Sigmoid colon (tissue), 7 donors: ENCODE measurements around the gene CSF3. TPM values are rescaled to one million over a fixed set of nuclear protein-coding genes. Genes with fewer than 3 reads are reported as not detected.

ENCODE experiments used
- DNase-seq: peaks from one replicate; pipeline ENCODE4 v3.0.0-alpha.2; 2019
- H3K27ac ChIP-seq, 4 donors: fragments of 200-600 bp; sonication (generic); one replicate each; pipeline ENCODE4 v1.5.1; 2016 to 2019; ENCODE audit warnings: mild to moderate bottlenecking in 1 of 4
- H3K27me3 ChIP-seq, 3 donors: fragments of 200-600 bp; sonication (generic); one replicate each; pipeline ENCODE4 v1.5.1; 2019; ENCODE audit warnings: mild to moderate bottlenecking in 1 of 3
- H3K36me3 ChIP-seq, 4 donors: fragments of 200-600 bp; sonication (generic); one replicate each; pipeline ENCODE4 v1.5.1; 2016 to 2019
- H3K4me1 ChIP-seq, 4 donors: fragments of 200-600 bp; sonication (generic); one replicate each; pipeline ENCODE4 v1.5.1; 2017 to 2019
- H3K4me3 ChIP-seq, 4 donors: fragments of 200-600 bp; sonication (generic); one replicate each; pipeline ENCODE4 v1.5.1; 2017 to 2019; ENCODE audit warnings: mild to moderate bottlenecking in 2 of 4, moderate library complexity in 1 of 4
- H3K9me3 ChIP-seq, 4 donors: fragments of 200-600 bp in 3 of 4; sonication (generic) in 3 of 4; one replicate each; pipeline versions ENCODE4 v1.5.1 to v1.6.1; 2013 to 2019
- CTCF ChIP-seq, 4 experiments: fragments of 450-650 bp in 3 of 4; fragments of 200-600 bp in 1 of 4; IDR thresholded peaks; one replicate each; pipeline ENCODE4 v1.5.1; 2016 to 2019; ENCODE audit warnings: antibody characterized with exemption in 4 of 4, mild to moderate bottlenecking in 3 of 4, moderate library complexity in 2 of 4
- EP300 ChIP-seq, 4 donors: sonication (generic); formaldehyde crosslinking; IDR thresholded peaks; one replicate each; pipeline ENCODE4 v1.6.1; 2017; ENCODE audit warnings: antibody characterized with exemption in 4 of 4
- POLR2A ChIP-seq, 2 donors: fragments of 450-650 bp; IDR thresholded peaks; one replicate each; pipeline ENCODE4 v1.6.1; 2016; ENCODE audit warnings: antibody characterized with exemption in 2 of 2, mild to moderate bottlenecking in 2 of 2, moderate library complexity in 2 of 2
- POLR2AphosphoS5 ChIP-seq, 4 donors: sonication (generic); formaldehyde crosslinking; IDR thresholded peaks; one replicate each; pipeline ENCODE4 v1.6.1; 2017; ENCODE audit warnings: antibody characterized with exemption in 4 of 4
- WGBS, 2 donors: extraction: QIAGEN DNeasy Blood & Tissue Kit; methylation state at CpG; one replicate each; pipeline ENCODE4 v1.1.7; 2013; 5-methylcytosine and 5-hydroxymethylcytosine counted together
- intact Hi-C: fragments of 100-400 bp; cut with DNase I; formaldehyde crosslinking; loops from one replicate; pipeline ENCODE4 v1.15.1; 2023
- polyA plus RNA-seq, 3 donors: library from polyadenylated mRNA; stranded (reverse); fragments of 200-250 nt; gene quantifications; one replicate each; pipeline ENCODE4 v1.2.3, GENCODE V29; 2013
- total RNA-seq, 4 donors: library from RNA; depleted of rRNA; stranded (reverse); fragments of >200 nt; gene quantifications; one replicate each; pipeline ENCODE4 v1.1.0, GENCODE V29; 2016
- donor health status: healthy with polysubstance abuse.
- donor health status: Bipolar disorder and iron deficiency.
- donor health status: healthy.

Gene CSF3
- total and polyA plus RNA-seq, 7 donors, result 1.2 to 23.3 (median 3.1) TPM; not detected in 4

GRCh38 chr17:39970157-39970692, 45.0 kb upstream of the CSF3 start:
- 58 to 72% methylated on average over 7 of the region's 7 CpGs for WGBS, 2 donors
- H3K27ac ChIP-seq, result no peak overlapping the region
- DNase-seq, result no peak
- no peaks in the 10 kb centered on the region for H3K36me3 ChIP-seq
- H3K4me1 ChIP-seq, result no peaks in the 10 kb centered on the region
- H3K4me3 ChIP-seq, result no peak overlapping the region
- intact Hi-C loops, result loop anchor here (10.0 kb wide), 1 partner anchor 345 kb away; the partner anchor contains the start of gene PPP1R1B
- H3K27me3 ChIP-seq, result peaks cover 0 to 7% (median 0%) of the 10 kb centered on the region in 3 donors
- TF ChIP-seq EP300 (IDR thresholded peaks at IDR 0.05) (no peak), POLR2A (IDR thresholded peaks at IDR 0.05) (no peak), POLR2AphosphoS5 (IDR thresholded peaks at IDR 0.05) (no peak), CTCF (IDR thresholded peaks at IDR 0.05) (no peak)
- H3K9me3 ChIP-seq, result no peaks in the 10 kb centered on the region

DNA sequence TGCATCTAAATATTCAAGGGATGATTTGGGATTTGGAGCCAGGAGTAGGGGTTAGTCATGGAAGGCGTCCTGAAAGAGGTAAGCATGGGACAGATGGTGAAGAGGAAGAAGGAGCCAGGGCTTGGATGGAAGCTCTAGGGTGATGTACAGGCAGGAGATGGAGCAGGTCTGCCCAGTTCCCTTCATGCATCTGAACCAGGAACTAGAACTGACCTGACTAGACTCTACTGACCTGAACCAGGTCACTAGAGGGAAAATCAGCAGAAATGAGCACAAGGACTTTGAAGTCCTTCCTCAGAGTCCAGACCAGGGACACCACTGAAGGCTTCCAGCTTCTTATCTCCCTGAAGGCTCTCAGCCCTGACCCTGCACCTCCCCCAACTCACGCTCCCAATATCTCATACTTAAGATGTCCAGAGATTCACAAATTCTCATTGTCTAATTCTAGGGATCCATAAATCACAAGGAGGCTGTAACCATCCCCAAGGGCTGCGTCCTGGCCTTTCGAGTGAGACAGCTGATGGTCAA, 44.1 kb upstream of the CSF3 start:
- Histone ChIP-seq H3K36me3 (no peaks in the 10 kb centered on the region), H3K4me3 (no peak overlapping the region), H3K27me3 (peaks cover 0 to 7% (median 0%) of the 10 kb centered on the region in 3 donors), H3K4me1 (no peaks in the 10 kb centered on the region), H3K9me3 (no peaks in the 10 kb centered on the region), H3K27ac (no peak overlapping the region)
- TF ChIP-seq EP300 (IDR thresholded peaks at IDR 0.05) (no peak), POLR2AphosphoS5 (IDR thresholded peaks at IDR 0.05) (no peak), POLR2A (IDR thresholded peaks at IDR 0.05) (no peak), CTCF (IDR thresholded peaks at IDR 0.05) (no peak)
- intact Hi-C loops, result loop anchor here (10.0 kb wide), 1 partner anchor 346 kb away; the partner anchor contains the start of gene PPP1R1B
- DNase-seq, result no peak
- WGBS, 2 donors, result 90 to 96% methylated on average over 4 of the region's 4 CpGs

- TF ChIP-seq POLR2AphosphoS5 (IDR thresholded peaks at IDR 0.05) (no peak), CTCF (IDR thresholded peaks at IDR 0.05) (no peak), EP300 (IDR thresholded peaks at IDR 0.05) (no peak), POLR2A (IDR thresholded peaks at IDR 0.05) (no peak)
- H3K27ac ChIP-seq, result no peak overlapping the region
Measured at GRCh38 chr17:39972271-39972670, 43.0 kb upstream of the CSF3 start.

GRCh38 chr17:39973496-39973895, 41.7 kb upstream of the CSF3 start:
- Histone ChIP-seq H3K27ac (no peak overlapping the region), H3K36me3 (no peaks in the 10 kb centered on the region), H3K4me1 (no peaks in the 10 kb centered on the region), H3K27me3 (peaks cover 0 to 7% (median 0%) of the 10 kb centered on the region in 3 donors), H3K9me3 (no peaks in the 10 kb centered on the region), H3K4me3 (no peak overlapping the region)
- TF ChIP-seq POLR2AphosphoS5 (IDR thresholded peaks at IDR 0.05), result no peak
- no peak for TF ChIP-seq EP300 (IDR thresholded peaks at IDR 0.05)
- TF ChIP-seq CTCF (IDR thresholded peaks at IDR 0.05), result no peak
- TF ChIP-seq POLR2A (IDR thresholded peaks at IDR 0.05), result no peak
- 89 to 94% methylated on average over 2 of the region's 2 CpGs for WGBS, 2 donors
- intact Hi-C loops, result loop anchor here (10.0 kb wide), 1 partner anchor 349 kb away; the partner anchor contains the start of gene PPP1R1B
- no peak for DNase-seq

More at GRCh38 chr17:39972271-39972670, 43.0 kb upstream of the CSF3 start:
- WGBS, 2 donors, result 49 to 53% methylated on average over 3 of the region's 3 CpGs
- intact Hi-C loops, result loop anchor here (10.0 kb wide), 1 partner anchor 347 kb away; the partner anchor contains the start of gene PPP1R1B
- H3K27me3 ChIP-seq, result peaks cover 0 to 7% (median 0%) of the 10 kb centered on the region in 3 donors
- no peaks in the 10 kb centered on the region for H3K9me3 ChIP-seq
- H3K4me3 ChIP-seq, result no peak overlapping the region
- no peak for DNase-seq
- H3K36me3 ChIP-seq, result no peaks in the 10 kb centered on the region
- H3K4me1 ChIP-seq, result no peaks in the 10 kb centered on the region
